GM18526 (cell line): Measurements from ENCODE around the gene C2orf78.
A peak's percentile ranks its signal among the peaks of the same experiment; 100 is the strongest.

Source experiments
- POLR2A ChIP-seq: IDR thresholded peaks from 3 replicates; pipeline ENCODE4 v1.6.1; 2011; ENCODE audit not compliant: insufficient read length; ENCODE audit errors: extremely low read depth

C2orf78 gene

GRCh38 chr2:73828389-73828817 lies 44.4 kb downstream of the C2orf78 start:
- no peak for TF ChIP-seq POLR2A

- peak; percentile 71 for TF ChIP-seq POLR2A
Observed at GRCh38 chr2:73828818-73829570, 45.0 kb downstream of the C2orf78 start, which contains the start of gene STAMBP. STAMBP (plus strand) TSS chr2:73828961; CDS start chr2:73830857, 1,896 bp downstream.

- no peak for TF ChIP-seq POLR2A
Observed at GRCh38 chr2:73830871-73831401, 47.0 kb downstream of the C2orf78 start.

GRCh38 chr2:73832930-73833329 lies 48.9 kb downstream of the C2orf78 start:
- no peak for TF ChIP-seq POLR2A

- TF ChIP-seq POLR2A: no peak
Observed at GRCh38 chr2:73836141-73836943, 52.4 kb downstream of the C2orf78 start.

GRCh38 chr2:73837847-73838585 lies 54.0 kb downstream of the C2orf78 start:
- TF ChIP-seq POLR2A: no peak

- TF ChIP-seq POLR2A: no peak
Observed at GRCh38 chr2:73838889-73839534, 55.0 kb downstream of the C2orf78 start.

- no peak for TF ChIP-seq POLR2A
Observed at GRCh38 chr2:73839653-73840411, 55.8 kb downstream of the C2orf78 start.

GRCh38 chr2:73841912-73842738 lies 58.1 kb downstream of the C2orf78 start:
- no peak for TF ChIP-seq POLR2A

- TF ChIP-seq POLR2A: no peak
Observed at GRCh38 chr2:73842739-73843019, 58.7 kb downstream of the C2orf78 start.

- TF ChIP-seq POLR2A: no peak
Observed at GRCh38 chr2:73844087-73844486, 60.1 kb downstream of the C2orf78 start.

- TF ChIP-seq POLR2A: no peak
Observed at GRCh38 chr2:73850009-73850408, 66.0 kb downstream of the C2orf78 start.

- no peak for TF ChIP-seq POLR2A
Observed at GRCh38 chr2:73851274-73851673, 67.3 kb downstream of the C2orf78 start.
